Measurements from ENCODE around the gene PGD.
A peak's percentile ranks its signal among the peaks of the same experiment; 100 is the strongest.
"Not testable (repeated sequence)": the region's sequence is repeated elsewhere in the genome, so short reads cannot be mapped to it uniquely, and the experiment has no call there.

PGD gene

DNA sequence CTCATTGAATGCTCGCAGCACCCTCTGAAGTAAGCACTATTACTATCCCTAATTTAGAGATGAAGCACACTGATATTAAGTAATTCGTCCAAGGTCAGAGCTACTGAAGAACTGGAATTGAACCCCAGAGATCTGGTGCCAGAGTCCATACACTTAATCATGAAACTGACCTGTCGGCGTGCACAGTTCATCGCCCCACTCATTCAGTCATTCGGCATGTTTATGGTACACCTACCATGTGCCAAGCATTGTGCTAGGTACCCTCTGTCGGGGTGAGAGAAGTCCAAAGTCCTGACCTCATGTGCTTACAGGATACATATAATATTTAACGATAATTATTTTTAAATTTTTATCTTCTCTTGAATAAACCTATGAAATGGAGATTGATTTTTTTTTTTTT, 25.8 kb downstream of the PGD start:
- no peak overlapping the region for H3K9ac ChIP-seq (ENCODE audit: low read length in 2 of 2)
- peaks cover 2 to 10% of the 10 kb centered on the region in 2 donors for H3K36me3 ChIP-seq (ENCODE audit: control insufficient read depth in 2 of 2, insufficient read depth in 2 of 2, low read length in 2 of 2)
- H3K27me3 ChIP-seq (ENCODE audit: control insufficient read depth in 1 of 2, insufficient read depth in 2 of 2, low read length in 2 of 2): no peaks in the 10 kb centered on the region

GRCh38 chr1:10425826-10426534, 27.1 kb downstream of the PGD start:
- H3K36me3 ChIP-seq (ENCODE audit: control insufficient read depth in 2 of 2, insufficient read depth in 2 of 2, low read length in 2 of 2); H3K27ac ChIP-seq (ENCODE audit: low read length); H3K9ac ChIP-seq (ENCODE audit: low read length in 2 of 2); H3K27me3 ChIP-seq (ENCODE audit: control insufficient read depth in 1 of 2, insufficient read depth in 2 of 2, low read length in 2 of 2); H3K4me3 ChIP-seq (ENCODE audit: low read length in 2 of 2); H3K9me3 ChIP-seq (ENCODE audit: control insufficient read depth in 2 of 2, low read length in 2 of 2): not testable (repeated sequence)
- H3K4me1 ChIP-seq (ENCODE audit: control insufficient read depth, insufficient read depth, low read length): peaks cover 15% of the 10 kb centered on the region

More for the DNA sequence above, 25.8 kb downstream of the PGD start:
- H3K27ac ChIP-seq (ENCODE audit: low read length): no peak overlapping the region
- peaks cover 7% of the 10 kb centered on the region for H3K4me1 ChIP-seq (ENCODE audit: control insufficient read depth, insufficient read depth, low read length)
- H3K9me3 ChIP-seq (ENCODE audit: control insufficient read depth in 2 of 2, low read length in 2 of 2): no peaks in the 10 kb centered on the region
- no peak overlapping the region for H3K4me3 ChIP-seq (ENCODE audit: low read length in 2 of 2)

GRCh38 chr1:10426535-10426848, 27.6 kb downstream of the PGD start:
- not testable (repeated sequence) for H3K9me3 ChIP-seq (ENCODE audit: control insufficient read depth in 2 of 2, low read length in 2 of 2); H3K27me3 ChIP-seq (ENCODE audit: control insufficient read depth in 1 of 2, insufficient read depth in 2 of 2, low read length in 2 of 2); H3K27ac ChIP-seq (ENCODE audit: low read length); H3K9ac ChIP-seq (ENCODE audit: low read length in 2 of 2); H3K4me3 ChIP-seq (ENCODE audit: low read length in 2 of 2); H3K36me3 ChIP-seq (ENCODE audit: control insufficient read depth in 2 of 2, insufficient read depth in 2 of 2, low read length in 2 of 2)
- peaks cover 19% of the 10 kb centered on the region for H3K4me1 ChIP-seq (ENCODE audit: control insufficient read depth, insufficient read depth, low read length)

- no peaks in the 10 kb centered on the region for H3K27me3 ChIP-seq (ENCODE audit: control insufficient read depth in 1 of 2, insufficient read depth in 2 of 2, low read length in 2 of 2)
- peaks cover 19% of the 10 kb centered on the region for H3K4me1 ChIP-seq (ENCODE audit: control insufficient read depth, insufficient read depth, low read length)
- no peaks in the 10 kb centered on the region for H3K36me3 ChIP-seq (ENCODE audit: control insufficient read depth in 2 of 2, insufficient read depth in 2 of 2, low read length in 2 of 2)
- H3K9me3 ChIP-seq (ENCODE audit: control insufficient read depth in 2 of 2, low read length in 2 of 2): no peaks in the 10 kb centered on the region
- H3K27ac ChIP-seq (ENCODE audit: low read length): no peak overlapping the region
- H3K9ac ChIP-seq (ENCODE audit: low read length in 2 of 2): no peak overlapping the region
- H3K4me3 ChIP-seq (ENCODE audit: low read length in 2 of 2): no peak overlapping the region
These were observed 30.1 kb downstream of the PGD start for GRCh38 chr1:10428984-10429383.

DNA sequence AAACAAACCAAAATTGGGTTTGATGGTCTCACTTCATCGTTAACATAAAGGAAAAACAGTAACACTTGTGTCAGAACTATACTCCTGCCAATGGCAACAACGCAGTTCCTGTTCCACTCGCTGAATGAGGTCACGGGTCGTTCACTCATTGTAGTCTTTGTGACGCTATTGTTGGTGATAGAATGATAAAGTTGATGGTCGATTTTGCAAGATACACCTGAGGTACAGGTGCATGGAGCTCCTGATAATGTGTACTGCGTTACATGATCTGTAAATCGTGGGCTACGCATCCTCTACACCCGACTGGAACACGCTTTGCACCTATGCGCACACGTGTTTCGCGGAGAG, 31.0 kb downstream of the PGD start:
- Histone ChIP-seq H3K27ac (ENCODE audit: low read length) (peak overlapping the region; percentile 37), H3K9ac (ENCODE audit: low read length in 2 of 2) (peak overlapping the region; percentile 55 to 59)

GRCh38 chr1:10430216-10431069, 31.6 kb downstream of the PGD start, which contains the start of gene CENPS:
Gene CENPS (plus strand): TSS chr1:10430433. CDS start chr1:10430518, 85 bp downstream.
- peak within 1 kb of the TSS; percentile 58 for H3K27ac ChIP-seq (ENCODE audit: low read length)

More for the DNA sequence above, 31.0 kb downstream of the PGD start:
- peaks cover 15% of the 10 kb centered on the region for H3K4me1 ChIP-seq (ENCODE audit: control insufficient read depth, insufficient read depth, low read length)
- peak overlapping the region; percentile 83 to 92 for H3K4me3 ChIP-seq (ENCODE audit: low read length in 2 of 2)
- no peaks in the 10 kb centered on the region for H3K27me3 ChIP-seq (ENCODE audit: control insufficient read depth in 1 of 2, insufficient read depth in 2 of 2, low read length in 2 of 2)
- no peaks in the 10 kb centered on the region for H3K36me3 ChIP-seq (ENCODE audit: control insufficient read depth in 2 of 2, insufficient read depth in 2 of 2, low read length in 2 of 2)
- no peaks in the 10 kb centered on the region for H3K9me3 ChIP-seq (ENCODE audit: control insufficient read depth in 2 of 2, low read length in 2 of 2)

GRCh38 chr1:10431070-10431730, 32.3 kb downstream of the PGD start:
- peak overlapping the region; percentile 58 for H3K27ac ChIP-seq (ENCODE audit: low read length)
- peak overlapping the region; percentile 74 to 92 for H3K4me3 ChIP-seq (ENCODE audit: low read length in 2 of 2)
- no peaks in the 10 kb centered on the region for H3K9me3 ChIP-seq (ENCODE audit: control insufficient read depth in 2 of 2, low read length in 2 of 2)
- H3K36me3 ChIP-seq (ENCODE audit: control insufficient read depth in 2 of 2, insufficient read depth in 2 of 2, low read length in 2 of 2): no peaks in the 10 kb centered on the region
- no peaks in the 10 kb centered on the region for H3K27me3 ChIP-seq (ENCODE audit: control insufficient read depth in 1 of 2, insufficient read depth in 2 of 2, low read length in 2 of 2)
- H3K4me1 ChIP-seq (ENCODE audit: control insufficient read depth, insufficient read depth, low read length): peaks cover 15% of the 10 kb centered on the region
- peak overlapping the region; percentile 68 to 74 for H3K9ac ChIP-seq (ENCODE audit: low read length in 2 of 2)

More at GRCh38 chr1:10430216-10431069, 31.6 kb downstream of the PGD start, which contains the start of gene CENPS:
- H3K9ac ChIP-seq (ENCODE audit: low read length in 2 of 2): peak within 1 kb of the TSS; percentile 68 to 74
- H3K36me3 ChIP-seq (ENCODE audit: control insufficient read depth in 2 of 2, insufficient read depth in 2 of 2, low read length in 2 of 2): no peaks in the 10 kb centered on the region
- no peaks in the 10 kb centered on the region for H3K9me3 ChIP-seq (ENCODE audit: control insufficient read depth in 2 of 2, low read length in 2 of 2)
- peaks cover 15% of the 10 kb centered on the region for H3K4me1 ChIP-seq (ENCODE audit: control insufficient read depth, insufficient read depth, low read length)
- peak within 1 kb of the TSS; percentile 83 to 92 for H3K4me3 ChIP-seq (ENCODE audit: low read length in 2 of 2)
- no peaks in the 10 kb centered on the region for H3K27me3 ChIP-seq (ENCODE audit: control insufficient read depth in 1 of 2, insufficient read depth in 2 of 2, low read length in 2 of 2)

DNA sequence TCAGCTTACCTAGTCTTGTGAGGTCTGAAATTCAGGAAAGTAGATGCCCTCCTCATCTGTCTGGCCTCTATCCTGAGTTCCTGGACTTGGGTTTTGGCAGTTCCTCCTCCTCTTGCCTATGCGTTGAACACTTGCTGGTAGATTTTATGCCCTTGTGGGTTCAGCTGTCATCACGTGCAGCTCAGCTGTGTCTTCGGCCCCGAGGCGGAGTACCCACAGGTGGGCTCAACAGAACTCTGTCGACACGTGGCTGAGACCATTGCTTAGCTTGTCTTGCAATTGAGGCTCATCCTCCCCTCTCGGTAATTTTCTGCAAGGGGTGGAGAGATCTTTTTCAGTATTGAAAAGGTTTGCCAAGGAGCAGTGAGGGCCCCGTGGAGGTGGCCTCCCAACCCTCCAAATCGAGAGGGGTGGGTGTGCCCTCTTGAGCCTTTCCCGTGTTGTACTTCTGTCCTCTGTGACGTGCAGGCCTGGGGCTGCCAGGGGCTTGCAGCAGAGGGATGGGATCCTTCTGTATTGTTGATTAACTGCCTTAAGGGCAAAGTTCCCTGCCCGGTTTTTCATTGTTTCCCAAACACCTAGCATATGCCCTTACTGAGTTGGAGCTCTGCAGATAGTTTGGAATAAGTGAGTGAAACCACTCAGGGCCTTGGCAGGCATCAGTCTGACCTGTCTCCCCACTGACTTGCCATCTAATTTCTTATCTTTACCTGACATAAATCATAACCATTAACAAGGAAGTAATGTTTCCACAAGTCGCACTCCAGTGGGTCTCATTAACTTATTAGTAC, 34.2 kb downstream of the PGD start:
- H3K9me3 ChIP-seq (ENCODE audit: control insufficient read depth in 2 of 2, low read length in 2 of 2): no peaks in the 10 kb centered on the region
- H3K36me3 ChIP-seq (ENCODE audit: control insufficient read depth in 2 of 2, insufficient read depth in 2 of 2, low read length in 2 of 2): no peaks in the 10 kb centered on the region
- H3K27me3 ChIP-seq (ENCODE audit: control insufficient read depth in 1 of 2, insufficient read depth in 2 of 2, low read length in 2 of 2): no peaks in the 10 kb centered on the region
- H3K27ac ChIP-seq (ENCODE audit: low read length): no peak overlapping the region
- peaks cover 13% of the 10 kb centered on the region for H3K4me1 ChIP-seq (ENCODE audit: control insufficient read depth, insufficient read depth, low read length)
- H3K4me3 ChIP-seq (ENCODE audit: low read length in 2 of 2): no peak overlapping the region
- H3K9ac ChIP-seq (ENCODE audit: low read length in 2 of 2): no peak overlapping the region

- H3K4me3 ChIP-seq (ENCODE audit: low read length in 2 of 2): no peak overlapping the region
- peaks cover 13% of the 10 kb centered on the region for H3K4me1 ChIP-seq (ENCODE audit: control insufficient read depth, insufficient read depth, low read length)
- no peak overlapping the region for H3K27ac ChIP-seq (ENCODE audit: low read length)
- no peaks in the 10 kb centered on the region for H3K27me3 ChIP-seq (ENCODE audit: control insufficient read depth in 1 of 2, insufficient read depth in 2 of 2, low read length in 2 of 2)
- no peaks in the 10 kb centered on the region for H3K9me3 ChIP-seq (ENCODE audit: control insufficient read depth in 2 of 2, low read length in 2 of 2)
- no peak overlapping the region for H3K9ac ChIP-seq (ENCODE audit: low read length in 2 of 2)
- H3K36me3 ChIP-seq (ENCODE audit: control insufficient read depth in 2 of 2, insufficient read depth in 2 of 2, low read length in 2 of 2): no peaks in the 10 kb centered on the region
These were observed 34.9 kb downstream of the PGD start for GRCh38 chr1:10433790-10434189.

DNA sequence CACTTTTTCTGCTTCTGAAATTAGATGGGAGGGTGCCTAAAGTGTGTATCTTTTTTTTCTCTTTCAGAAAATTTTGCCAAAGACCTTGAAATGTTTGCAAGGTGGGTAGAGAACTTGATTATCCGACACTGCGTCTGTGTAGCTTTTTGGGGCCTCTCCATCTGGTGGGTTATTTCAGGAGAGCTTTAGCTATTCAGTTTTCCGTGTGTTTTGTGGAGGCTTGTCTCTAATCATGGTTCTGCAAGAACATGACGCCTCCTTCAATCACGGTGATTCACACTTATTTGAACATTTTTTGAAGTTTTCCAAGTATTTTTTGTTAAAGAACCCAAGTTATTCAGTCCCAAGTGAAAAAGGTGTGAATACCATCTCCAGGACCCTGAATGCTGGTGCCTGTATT, 35.7 kb downstream of the PGD start:
- H3K9ac ChIP-seq (ENCODE audit: low read length in 2 of 2): no peak overlapping the region
- H3K27ac ChIP-seq (ENCODE audit: low read length): no peak overlapping the region
- H3K36me3 ChIP-seq (ENCODE audit: control insufficient read depth in 2 of 2, insufficient read depth in 2 of 2, low read length in 2 of 2): no peaks in the 10 kb centered on the region
- no peak overlapping the region for H3K4me3 ChIP-seq (ENCODE audit: low read length in 2 of 2)
- no peaks in the 10 kb centered on the region for H3K9me3 ChIP-seq (ENCODE audit: control insufficient read depth in 2 of 2, low read length in 2 of 2)
- no peaks in the 10 kb centered on the region for H3K27me3 ChIP-seq (ENCODE audit: control insufficient read depth in 1 of 2, insufficient read depth in 2 of 2, low read length in 2 of 2)
- peaks cover 13% of the 10 kb centered on the region for H3K4me1 ChIP-seq (ENCODE audit: control insufficient read depth, insufficient read depth, low read length)

Measured in stomach smooth muscle (tissue), 2 donors.